OCI-LY7 (cell line): Measurements from ENCODE around the gene ZNF644. TPM values are rescaled to one million over a fixed set of nuclear protein-coding genes. Genes with fewer than 3 reads are reported as not detected.

ENCODE experiments used
- BruUV-seq: library from RNA; stranded (reverse); fragments of 400-500 nt; replicated peaks from 2 replicates; lab custom pipeline; 2021; lab: Mats Ljungman, UMichigan
- CTCF ChIA-PET: fragments of 300-600 bp; sonication (Branson Sonifier 250); formaldehyde crosslinking; loops from one replicate; lab custom pipeline; 2022; ENCODE audit warnings: antibody characterized with exemption; ENCODE audit not compliant: unreplicated experiment; lab: Charles Lee
- POLR2A ChIA-PET: fragments of 300-600 bp; sonication (Branson Sonifier 250); formaldehyde crosslinking; loops from one replicate; lab custom pipeline; 2022; ENCODE audit warnings: antibody characterized with exemption; lab: Charles Lee
- DNase-seq: peaks from one replicate; pipeline ENCODE4 v3.0.0-alpha.2; 2015; ENCODE audit warnings: low spot score
- H2AFZ ChIP-seq: fragments of 200-600 bp; sonication (generic), shearing (Covaris generic); 2 replicates; pipeline ENCODE4 v1.6.1; 2014; ENCODE audit warnings: mild to moderate bottlenecking, antibody characterized with exemption, low read length, moderate library complexity
- H3K27ac ChIP-seq: fragments of 200-600 bp; sonication (generic); 2 replicates; pipeline ENCODE4 v1.5.1; 2014; ENCODE audit warnings: mixed run types, low read depth, mild to moderate bottlenecking, moderate library complexity, low read length, inconsistent platforms; ENCODE audit not compliant: poor library complexity, severe bottlenecking
- H3K36me3 ChIP-seq: fragments of 200-600 bp; sonication (generic); 2 replicates; pipeline ENCODE4 v1.6.1; 2014; ENCODE audit warnings: mild to moderate bottlenecking, antibody characterized with exemption, low read length, moderate library complexity, mixed read lengths; ENCODE audit not compliant: insufficient read depth
- H3K4me1 ChIP-seq: fragments of 200-600 bp; sonication (generic); 2 replicates; pipeline ENCODE4 v1.5.1; 2014; ENCODE audit warnings: mild to moderate bottlenecking, low read length; ENCODE audit not compliant: insufficient read depth, poor library complexity, severe bottlenecking
- H3K4me2 ChIP-seq: fragments of 200-600 bp; sonication (generic); 2 replicates; pipeline ENCODE4 v1.6.1; 2014; ENCODE audit warnings: mild to moderate bottlenecking, low read length
- H3K4me3 ChIP-seq: fragments of 200-600 bp; sonication (generic); 2 replicates; pipeline ENCODE4 v1.5.1; 2014; ENCODE audit warnings: mild to moderate bottlenecking, low read depth, low read length; ENCODE audit not compliant: poor library complexity, severe bottlenecking
- H3K79me2 ChIP-seq: fragments of 200-600 bp; sonication (generic); 2 replicates; pipeline ENCODE4 v1.6.1; 2016; ENCODE audit warnings: low read depth, mild to moderate bottlenecking, low read length, moderate library complexity, mixed read lengths; ENCODE audit not compliant: insufficient read depth
- H3K9me2 ChIP-seq: fragments of 200-600 bp; sonication (generic); 2 replicates; pipeline ENCODE4 v1.6.1; 2016; ENCODE audit warnings: mild to moderate bottlenecking, low read length, mixed read lengths; ENCODE audit not compliant: insufficient read depth
- H3K9me3 ChIP-seq: fragments of 200-600 bp; sonication (generic); 2 replicates; pipeline ENCODE4 v1.6.1; 2014; ENCODE audit warnings: mild to moderate bottlenecking, mixed run types, low read length, mixed read lengths
- H4K20me1 ChIP-seq: fragments of 200-600 bp; sonication (generic); 2 replicates; pipeline ENCODE4 v1.6.1; 2014; ENCODE audit warnings: mild to moderate bottlenecking, antibody characterized with exemption, low read length, moderate library complexity, mixed read lengths; ENCODE audit not compliant: insufficient read depth
- EZH2phosphoT487 ChIP-seq: fragments of 200-600 bp; sonication (generic); IDR thresholded peaks from 2 replicates; pipeline ENCODE4 v1.6.1; 2018; ENCODE audit warnings: low read depth, borderline replicate concordance, mild to moderate bottlenecking, mixed run types, antibody characterized with exemption, low read length, moderate library complexity, mixed read lengths
- intact Hi-C: fragments of 100-400 bp; cut with micrococcal nuclease; formaldehyde crosslinking; loops from one replicate; pipeline ENCODE4 v1.10.0; 2022; ENCODE audit not compliant: unreplicated experiment
- total RNA-seq, 2 experiments: library from RNA; depleted of rRNA in 1 of 2; stranded (reverse); fragments of >200 nt in 1 of 2; shearing (Covaris generic) in 1 of 2; gene quantifications; 2 replicates each; pipeline ENCODE4 v1.2.3, GENCODE V29; 2014 to 2022
- TF ChIP-seq, protein P1 (sequence below): fragments of 200-600 bp; sonication (generic); conservative IDR thresholded peaks from 2 replicates; pipeline ENCODE4 v1.5.1; 2014; ENCODE audit warnings: mild to moderate bottlenecking, antibody characterized with exemption, low read length, moderate library complexity, mixed read lengths

ZNF644 gene
- total RNA-seq, 2 experiments from 2014 or later = 56.6 to 65.1 TPM

DNA sequence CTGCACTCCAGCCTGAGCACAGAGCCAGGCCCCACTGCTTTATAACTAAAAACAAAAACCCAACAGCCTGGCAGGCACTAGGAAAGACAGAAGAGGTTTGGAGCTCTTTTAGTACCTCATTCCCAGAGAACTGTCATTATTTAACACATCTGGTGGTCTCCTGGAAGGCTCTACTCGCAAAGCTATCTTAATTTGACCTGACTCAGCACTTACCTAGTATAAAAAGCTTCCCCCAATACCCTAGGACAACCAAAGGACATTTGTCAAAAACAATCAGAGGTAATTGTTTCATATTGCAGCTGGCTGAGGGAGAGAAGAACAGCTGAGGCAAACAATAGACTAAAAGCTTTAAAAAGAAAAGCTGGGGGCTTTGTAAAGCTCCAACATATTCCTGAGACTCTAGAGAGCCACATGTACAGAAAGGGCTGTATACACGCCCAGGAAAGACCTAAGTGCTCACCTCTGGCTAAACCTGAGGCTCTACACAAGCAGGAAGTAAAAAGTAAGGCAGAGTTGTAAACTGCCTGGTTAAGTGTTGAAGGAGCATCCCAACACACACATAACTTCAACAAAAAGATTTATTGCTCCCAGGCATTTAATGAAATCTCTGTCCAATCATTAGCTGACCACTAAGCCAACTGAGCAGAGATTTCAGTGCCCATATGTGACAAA, 25.0 kb downstream of the ZNF644 start:
- H2AFZ ChIP-seq = no peak overlapping the region
- BruUV-seq = no TSS peak
- peaks cover 22% of the 10 kb centered on the region; the same call in 1 of the 2 replicates for H3K9me3 ChIP-seq
- no peak for DNase-seq
- H3K4me3 ChIP-seq = no peak overlapping the region
- intact Hi-C loops = no loop called here
- H3K79me2 ChIP-seq = peaks cover 70% of the 10 kb centered on the region
- no peak overlapping the region for H3K27ac ChIP-seq
- no peak for TF ChIP-seq EZH2phosphoT487
- TF ChIP-seq, protein P1, sequence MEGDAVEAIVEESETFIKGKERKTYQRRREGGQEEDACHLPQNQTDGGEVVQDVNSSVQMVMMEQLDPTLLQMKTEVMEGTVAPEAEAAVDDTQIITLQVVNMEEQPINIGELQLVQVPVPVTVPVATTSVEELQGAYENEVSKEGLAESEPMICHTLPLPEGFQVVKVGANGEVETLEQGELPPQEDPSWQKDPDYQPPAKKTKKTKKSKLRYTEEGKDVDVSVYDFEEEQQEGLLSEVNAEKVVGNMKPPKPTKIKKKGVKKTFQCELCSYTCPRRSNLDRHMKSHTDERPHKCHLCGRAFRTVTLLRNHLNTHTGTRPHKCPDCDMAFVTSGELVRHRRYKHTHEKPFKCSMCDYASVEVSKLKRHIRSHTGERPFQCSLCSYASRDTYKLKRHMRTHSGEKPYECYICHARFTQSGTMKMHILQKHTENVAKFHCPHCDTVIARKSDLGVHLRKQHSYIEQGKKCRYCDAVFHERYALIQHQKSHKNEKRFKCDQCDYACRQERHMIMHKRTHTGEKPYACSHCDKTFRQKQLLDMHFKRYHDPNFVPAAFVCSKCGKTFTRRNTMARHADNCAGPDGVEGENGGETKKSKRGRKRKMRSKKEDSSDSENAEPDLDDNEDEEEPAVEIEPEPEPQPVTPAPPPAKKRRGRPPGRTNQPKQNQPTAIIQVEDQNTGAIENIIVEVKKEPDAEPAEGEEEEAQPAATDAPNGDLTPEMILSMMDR = no peak
- ChIA-PET CTCF (no interaction called here), POLR2A (interaction anchor here (1.2 to 1.3 kb wide), 2 partner anchors 22 to 26 kb away, joined by 3 to 5 read pairs; no protein-coding TSS in a partner anchor)
- H4K20me1 ChIP-seq = no peaks in the 10 kb centered on the region
- H3K36me3 ChIP-seq = peaks cover 63% of the 10 kb centered on the region
- no peaks in the 10 kb centered on the region for H3K9me2 ChIP-seq
- peaks cover 3% of the 10 kb centered on the region for H3K4me1 ChIP-seq
- H3K4me2 ChIP-seq = no peak overlapping the region

DNA sequence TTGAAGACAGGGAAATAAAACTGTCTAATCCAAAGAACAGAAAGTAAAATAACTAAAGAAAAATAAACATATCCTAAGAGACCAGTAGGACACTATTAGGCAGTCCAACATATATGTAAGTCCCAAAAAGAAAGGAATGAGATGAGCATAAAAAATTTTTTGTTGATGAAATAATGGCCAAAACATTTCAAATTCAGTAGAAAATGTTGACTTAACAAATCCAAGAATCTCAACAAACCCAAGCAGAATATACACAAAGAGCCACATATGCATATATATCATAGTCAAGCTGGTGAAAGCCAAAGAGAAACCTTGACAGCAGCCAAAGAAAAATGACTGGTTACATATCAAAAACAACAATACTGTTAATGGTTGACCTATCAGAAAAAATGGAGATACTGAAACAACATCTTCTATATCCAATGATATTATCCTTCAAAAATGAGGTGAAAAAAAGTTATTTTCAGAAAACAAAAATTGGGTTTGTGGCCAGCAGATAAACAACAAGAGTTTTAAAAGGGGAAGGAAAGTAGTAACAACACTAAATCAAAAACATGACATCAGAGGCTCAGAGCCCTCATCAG, 26.4 kb downstream of the ZNF644 start:
- Histone ChIP-seq H3K27ac (no peak overlapping the region), H3K9me3 (peaks cover 25% of the 10 kb centered on the region; the same call in 1 of the 2 replicates), H3K4me3 (no peak overlapping the region), H3K4me1 (peaks cover 6% of the 10 kb centered on the region), H4K20me1 (no peaks in the 10 kb centered on the region), H3K4me2 (no peak overlapping the region), H3K36me3 (peaks cover 78% of the 10 kb centered on the region), H3K79me2 (peaks cover 80% of the 10 kb centered on the region), H3K9me2 (no peaks in the 10 kb centered on the region), H2AFZ (no peak overlapping the region)
- intact Hi-C loops = no loop called here
- ChIA-PET CTCF (no interaction called here), POLR2A (interaction anchor here (0.9 kb wide), 1 partner anchor 23 kb away, joined by 3 read pairs; no protein-coding TSS in a partner anchor)
- TF ChIP-seq, protein P1 = no peak
- DNase-seq = no peak
- BruUV-seq = no TSS peak

DNA sequence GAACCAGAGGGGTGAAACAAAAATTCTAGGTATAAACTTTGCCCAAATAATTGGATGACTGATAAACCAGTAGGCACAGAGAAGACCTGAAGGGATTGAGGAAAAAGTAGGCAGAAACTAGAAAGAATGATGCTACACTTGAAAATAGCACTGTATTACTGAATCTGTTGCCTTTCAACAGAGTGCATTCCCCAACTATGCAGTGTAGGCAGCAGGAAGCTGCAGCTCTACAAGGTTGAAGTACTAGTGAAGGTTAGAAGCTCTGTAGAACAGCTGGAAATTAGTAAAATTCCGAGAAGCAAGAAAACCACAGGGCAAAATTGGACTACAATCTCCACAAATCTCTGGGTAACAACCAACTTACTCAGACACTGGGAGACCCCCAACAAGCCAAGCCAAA, 27.4 kb downstream of the ZNF644 start:
- Histone ChIP-seq H3K79me2 (peaks cover 88% of the 10 kb centered on the region), H3K36me3 (peaks cover 87% of the 10 kb centered on the region), H3K4me1 (peaks cover 12% of the 10 kb centered on the region), H3K9me3 (peaks cover 30% of the 10 kb centered on the region; the same call in 1 of the 2 replicates), H3K9me2 (no peaks in the 10 kb centered on the region), H2AFZ (no peak overlapping the region), H3K4me3 (no peak overlapping the region), H3K27ac (no peak overlapping the region), H3K4me2 (no peak overlapping the region), H4K20me1 (no peaks in the 10 kb centered on the region)
- intact Hi-C loops = no loop called here
- CTCF ChIA-PET = no interaction called here
- no peak for DNase-seq
- TF ChIP-seq, protein P1 = no peak
- no peak for TF ChIP-seq EZH2phosphoT487
- no TSS peak for BruUV-seq
- POLR2A ChIA-PET = interaction anchor here (0.7 to 0.9 kb wide), 2 partner anchors 24 to 391 kb away, joined by 3 read pairs; no protein-coding TSS in a partner anchor
